GM19328 (cell line): ENCODE data around the gene KCNJ6.
"Not testable (repeated sequence)": the region's sequence is repeated elsewhere in the genome, so short reads cannot be mapped to it uniquely, and the experiment has no call there.

Source experiments
- ATAC-seq: cut with Tn5 transposase; IDR thresholded peaks from one replicate; pipeline ENCODE4 v1.9.1; 2021; ENCODE audit warnings: mild to moderate bottlenecking, moderate library complexity; ENCODE audit not compliant: unreplicated experiment

KCNJ6 gene

GRCh38 chr21:37658121-37658816 is 258.0 kb downstream of the KCNJ6 start:
- ATAC-seq: no peak

- no peak for ATAC-seq
Observed at GRCh38 chr21:37656899-37657298, 259.4 kb downstream of the KCNJ6 start.

GRCh38 chr21:37655611-37656300 is 260.5 kb downstream of the KCNJ6 start:
- ATAC-seq: no peak

- ATAC-seq: no peak
Observed at GRCh38 chr21:37654596-37654995, 261.7 kb downstream of the KCNJ6 start.

DNA sequence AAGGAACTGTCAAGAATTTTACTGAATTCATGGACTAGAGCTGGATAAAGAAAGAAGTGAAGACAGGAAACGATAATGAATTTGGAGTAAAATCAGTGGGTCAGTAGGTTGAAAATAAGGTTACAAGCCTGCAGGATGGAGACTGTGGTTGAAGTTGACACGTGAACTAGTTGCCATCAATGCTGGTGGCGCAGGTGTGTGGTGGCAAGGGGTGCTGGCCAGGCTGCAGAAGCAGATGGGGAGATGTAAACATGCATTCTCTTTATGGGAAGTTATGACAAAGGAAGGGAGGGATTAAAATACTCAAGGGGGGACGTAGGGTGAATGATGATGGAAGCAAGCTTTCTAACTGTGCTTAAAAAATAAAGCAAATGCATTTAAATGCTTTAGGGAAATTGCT is 263.1 kb downstream of the KCNJ6 start:
- no peak for ATAC-seq

- ATAC-seq: no peak
Observed at GRCh38 chr21:37647781-37648180, 268.5 kb downstream of the KCNJ6 start.

DNA sequence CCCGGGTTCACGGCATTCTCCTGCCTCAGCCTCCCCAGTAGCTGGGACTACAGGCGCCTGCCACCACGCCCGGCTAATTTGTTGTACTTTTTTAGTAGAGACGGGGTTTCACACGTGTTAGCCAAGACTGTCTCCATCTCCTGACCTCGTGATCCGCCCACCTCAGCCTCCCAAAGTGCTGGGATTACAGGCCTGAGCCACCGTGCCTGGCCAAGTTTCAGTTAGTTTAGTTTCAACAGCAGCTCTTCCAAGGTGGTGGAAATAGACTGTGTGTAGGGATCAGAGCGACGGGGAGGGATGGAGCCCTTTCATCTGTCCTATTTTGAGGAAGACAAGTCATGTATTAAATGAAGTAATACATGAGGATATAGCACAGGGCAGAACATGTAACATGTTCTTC is 269.5 kb downstream of the KCNJ6 start:
- ATAC-seq: not testable (repeated sequence)

DNA sequence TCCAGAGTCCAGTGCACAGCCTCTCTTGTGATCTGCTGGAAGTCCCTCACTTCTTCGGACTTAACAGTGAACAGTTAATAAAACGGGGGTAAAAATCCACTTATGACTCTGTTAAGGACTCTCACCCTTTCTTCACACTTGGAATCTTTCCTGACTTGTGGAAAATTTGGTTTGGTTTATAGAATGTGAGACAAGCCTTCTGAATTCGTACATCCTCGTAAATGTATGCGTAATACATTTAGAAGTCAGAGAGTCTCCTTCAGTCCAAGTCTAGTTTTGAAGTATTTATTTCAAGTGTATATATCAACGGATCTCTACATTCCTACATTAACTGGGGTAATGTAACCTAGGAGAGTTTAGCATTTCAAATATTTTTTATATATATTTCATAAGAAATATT is 270.4 kb downstream of the KCNJ6 start:
- ATAC-seq: no peak

- no peak for ATAC-seq
Observed at GRCh38 chr21:37644636-37645035, 271.6 kb downstream of the KCNJ6 start.

DNA sequence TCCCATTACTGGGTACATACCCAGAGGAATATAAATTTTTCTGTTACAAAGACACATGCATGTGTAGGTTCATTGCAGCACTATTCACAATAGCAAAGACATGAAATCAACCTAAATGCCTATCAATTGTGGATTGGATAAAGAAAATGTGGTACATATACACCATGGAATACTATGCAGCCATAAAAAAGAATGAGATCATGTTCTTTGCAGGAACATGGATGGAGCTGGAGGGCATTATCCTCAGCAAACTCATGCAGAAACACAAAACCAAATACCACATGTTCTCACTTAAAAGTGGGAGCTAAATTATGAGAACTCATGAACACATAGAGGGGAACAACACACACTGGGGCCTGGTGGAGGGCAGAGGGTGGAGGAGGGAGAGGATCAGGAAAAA is 272.4 kb downstream of the KCNJ6 start:
- ATAC-seq: not testable (repeated sequence)

DNA sequence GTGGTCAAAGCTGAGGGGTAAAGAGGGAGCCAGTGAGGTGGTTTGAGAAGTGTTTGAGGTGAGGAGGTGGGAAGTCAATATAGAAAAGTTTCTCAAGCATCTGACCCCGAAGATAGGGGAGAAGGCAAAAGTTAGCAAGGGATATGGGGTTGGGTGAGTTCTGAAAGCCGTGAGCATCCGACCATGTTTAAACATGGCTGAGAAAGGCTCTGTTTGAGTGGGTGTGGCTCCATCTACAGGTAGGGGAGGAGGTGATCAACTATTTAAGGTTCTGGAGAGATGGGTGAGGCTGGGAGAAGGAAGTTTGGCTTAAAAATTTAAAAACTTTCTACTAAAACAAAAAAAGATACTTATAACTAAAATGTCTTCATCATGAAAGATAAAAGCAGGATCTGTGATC is 273.8 kb downstream of the KCNJ6 start:
- ATAC-seq: no peak

DNA sequence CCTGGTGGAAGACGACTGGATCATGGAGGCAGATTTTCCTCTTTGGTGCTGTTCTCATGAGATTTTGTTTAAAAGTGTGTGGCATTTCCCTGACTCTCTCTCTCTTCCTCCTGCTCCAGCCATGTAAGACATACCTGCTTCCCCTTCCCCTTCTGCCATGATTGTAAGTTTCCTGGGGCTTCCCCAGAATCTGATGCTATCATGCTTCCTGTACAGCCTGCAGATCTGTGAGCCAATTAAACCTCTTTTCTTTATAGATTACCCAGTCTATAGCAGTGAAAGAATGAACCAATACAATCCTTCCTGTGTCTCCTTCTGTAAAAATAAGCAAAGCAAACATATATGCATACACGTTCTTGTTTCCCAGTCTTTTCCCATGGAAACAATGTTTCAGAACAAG is 276.5 kb downstream of the KCNJ6 start:
- ATAC-seq: no peak

- ATAC-seq: no peak
Observed at GRCh38 chr21:37636152-37636860, 280.0 kb downstream of the KCNJ6 start.

GRCh38 chr21:37631319-37632117 is 284.7 kb downstream of the KCNJ6 start:
- ATAC-seq: no peak

GRCh38 chr21:37630872-37631271 is 285.4 kb downstream of the KCNJ6 start:
- ATAC-seq: no peak

GRCh38 chr21:37628362-37628761 is 287.9 kb downstream of the KCNJ6 start:
- ATAC-seq: no peak

- no peak for ATAC-seq
Observed at GRCh38 chr21:37627561-37627960, 288.7 kb downstream of the KCNJ6 start.

GRCh38 chr21:37627074-37627473 is 289.2 kb downstream of the KCNJ6 start:
- ATAC-seq: no peak

DNA sequence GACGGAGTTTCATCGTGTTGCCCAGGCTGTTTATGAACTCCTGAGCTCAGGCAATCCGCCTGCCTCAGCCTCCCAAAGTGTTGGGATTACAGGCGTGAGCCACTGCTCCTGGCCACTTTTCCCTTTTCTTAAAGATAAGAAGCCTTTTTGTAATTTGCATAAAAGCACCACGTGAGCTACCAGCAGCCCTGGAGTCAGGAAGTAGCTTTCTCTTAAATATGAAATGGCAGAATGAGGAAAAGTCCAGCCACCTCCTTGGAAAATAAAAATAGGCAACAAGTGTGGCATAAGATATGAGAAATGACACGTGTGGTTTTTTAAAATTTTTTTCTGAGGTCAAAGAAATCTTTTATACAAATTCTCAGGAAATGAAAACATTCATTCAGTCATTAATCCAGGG is 289.9 kb downstream of the KCNJ6 start:
- no peak for ATAC-seq

- ATAC-seq: no peak
Observed at GRCh38 chr21:37623689-37624088, 292.6 kb downstream of the KCNJ6 start.

DNA sequence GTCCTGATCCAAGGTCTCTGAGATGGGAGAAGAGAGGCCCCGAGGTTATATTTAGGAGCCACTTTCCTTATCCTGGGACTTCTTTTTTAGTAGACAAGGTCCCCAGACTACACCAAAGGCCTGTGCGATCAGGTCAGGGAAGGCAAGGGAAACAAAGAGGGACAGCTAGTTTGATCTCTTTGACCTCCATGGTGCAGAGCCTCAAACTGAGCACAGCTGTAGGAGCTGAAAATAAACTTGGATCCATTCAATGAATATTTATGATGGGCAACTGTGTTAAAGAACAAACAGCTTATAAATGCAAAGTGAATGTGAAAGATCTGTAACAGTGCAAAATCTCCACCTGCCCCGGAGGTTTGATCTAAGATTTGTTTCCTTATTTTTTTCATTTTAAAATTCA is 293.1 kb downstream of the KCNJ6 start:
- no peak for ATAC-seq
